ENCODE data around the gene PRKAG2. TPM values are rescaled to one million over a fixed set of nuclear protein-coding genes. Genes with fewer than 3 reads are reported as not detected.

Gene PRKAG2
- polyA plus RNA-seq, 5 donors: 14.3 to 21.6 (median 17.3) TPM

GRCh38 chr7:151820491-151821105 lies 56.3 kb downstream of the PRKAG2 start:
- no peak for DNase-seq

- no peak for DNase-seq
Observed at GRCh38 chr7:151819866-151820265, 57.0 kb downstream of the PRKAG2 start.

GRCh38 chr7:151818674-151819519 lies 58.0 kb downstream of the PRKAG2 start:
- no peak for DNase-seq

- no peak for DNase-seq
Observed at GRCh38 chr7:151817981-151818673, 58.8 kb downstream of the PRKAG2 start.

GRCh38 chr7:151817315-151817690 lies 59.6 kb downstream of the PRKAG2 start:
- no peak for DNase-seq

- DNase-seq: no peak
Observed at GRCh38 chr7:151816562-151817314, 60.2 kb downstream of the PRKAG2 start.

GRCh38 chr7:151815419-151815818 lies 61.5 kb downstream of the PRKAG2 start:
- DNase-seq: no peak

GRCh38 chr7:151814400-151815009 lies 62.4 kb downstream of the PRKAG2 start:
- DNase-seq: no peak

- DNase-seq: no peak
Observed at GRCh38 chr7:151813997-151814396, 62.9 kb downstream of the PRKAG2 start.

- DNase-seq: no peak
Observed at GRCh38 chr7:151813445-151813844, 63.5 kb downstream of the PRKAG2 start.

- no peak for DNase-seq
Observed at GRCh38 chr7:151812967-151813366, 63.9 kb downstream of the PRKAG2 start.

GRCh38 chr7:151810441-151811232 lies 66.3 kb downstream of the PRKAG2 start:
- no peak for DNase-seq

- DNase-seq: no peak
Observed at GRCh38 chr7:151809864-151810170, 67.1 kb downstream of the PRKAG2 start.

- no peak for DNase-seq
Observed at GRCh38 chr7:151809146-151809863, 67.6 kb downstream of the PRKAG2 start.

- no peak for DNase-seq
Observed at GRCh38 chr7:151808400-151809145, 68.3 kb downstream of the PRKAG2 start.

GRCh38 chr7:151807846-151808245 lies 69.1 kb downstream of the PRKAG2 start:
- DNase-seq: no peak

- DNase-seq: no peak
Observed at GRCh38 chr7:151806952-151807775, 69.8 kb downstream of the PRKAG2 start.

GRCh38 chr7:151806204-151806603 lies 70.7 kb downstream of the PRKAG2 start:
- DNase-seq: no peak

- DNase-seq: no peak
Observed at GRCh38 chr7:151805191-151805590, 71.7 kb downstream of the PRKAG2 start.
